ENCODE results near the gene TMEM242. TPM values are rescaled to one million over a fixed set of nuclear protein-coding genes. Genes with fewer than 3 reads are reported as not detected.
A peak's percentile ranks its signal among the peaks of the same experiment; 100 is the strongest.

TMEM242 gene
- polyA plus RNA-seq, 1 of the 3 experiments (the other 2 are of a cell fraction), result 7.4 TPM

DNA sequence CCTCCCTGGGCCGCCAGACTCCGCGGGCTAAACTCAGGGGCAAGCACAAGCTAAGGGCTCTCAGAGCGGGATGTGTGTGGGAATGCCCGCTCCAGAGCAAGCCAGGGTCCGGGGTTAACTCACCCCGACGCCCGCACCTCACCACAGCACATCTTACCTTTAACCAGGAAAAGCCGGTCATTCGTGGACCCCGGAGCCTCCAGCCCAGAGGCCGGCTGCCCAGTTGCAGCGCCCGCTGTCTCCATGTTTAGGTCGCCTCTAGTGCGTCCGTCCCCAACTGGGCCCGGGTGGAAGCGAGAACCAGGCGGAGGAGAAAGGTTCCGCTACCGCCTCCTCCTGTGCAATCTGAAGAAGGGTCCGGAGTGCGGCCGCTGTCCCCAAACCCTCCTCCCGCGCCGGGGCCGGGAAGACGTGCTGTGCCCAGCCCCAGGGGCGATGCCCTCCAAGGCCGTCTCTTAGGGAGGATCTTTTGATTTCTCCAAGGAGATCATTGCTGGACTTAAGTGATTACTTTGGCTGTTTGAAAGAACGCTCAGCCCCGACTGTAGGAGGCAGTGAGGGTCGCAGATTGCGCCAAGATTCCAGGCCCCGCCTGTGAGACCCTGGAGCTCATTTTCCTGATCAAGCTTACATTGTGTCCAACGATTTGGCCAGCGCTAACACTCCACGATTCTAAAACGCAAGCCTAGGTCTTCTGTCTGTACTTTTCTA lies at the start of gene TMEM242 (continued):
- TF ChIP-seq MXI1 (IDR thresholded peaks at IDR 0.05; ENCODE audit: low read depth, low read length) (no peak), RXRA (IDR thresholded peaks at IDR 0.05; ENCODE audit: borderline replicate concordance, low read depth) (no peak), RAD21 (IDR thresholded peaks at IDR 0.05; ENCODE audit: low read length) (no peak; the same call in 1 of the 2 replicates), EP300 (IDR thresholded peaks at IDR 0.05; ENCODE audit: borderline replicate concordance in 1 of 2, low read depth in 1 of 2, low read length in 1 of 2) (peak in 1 of 2 experiments; percentile 66; a peak in 1 of 4 replicates), YY1 (IDR thresholded peaks at IDR 0.05; ENCODE audit: low read depth) (peak; percentile 91), SMC3 (IDR thresholded peaks at IDR 0.05; ENCODE audit: low read depth, low read length) (0 out of 2 replicates have a peak, but pooled peaks have one; percentile 0), TCF12 (IDR thresholded peaks at IDR 0.05) (no peak; the same call in 1 of the 2 replicates), TEAD4 (IDR thresholded peaks at IDR 0.05; ENCODE audit: borderline replicate concordance, insufficient read depth) (0 out of 2 replicates have a peak, but pooled peaks have one; percentile 53), RFX5 (IDR thresholded peaks at IDR 0.05; ENCODE audit: low read length) (no peak), FOXM1 (IDR thresholded peaks at IDR 0.05; ENCODE audit: low read depth) (no peak), CHD2 (IDR thresholded peaks at IDR 0.05; ENCODE audit: low read length, partially characterized antibody) (peak; percentile 84)
- TF ChIP-seq, protein P1, sequence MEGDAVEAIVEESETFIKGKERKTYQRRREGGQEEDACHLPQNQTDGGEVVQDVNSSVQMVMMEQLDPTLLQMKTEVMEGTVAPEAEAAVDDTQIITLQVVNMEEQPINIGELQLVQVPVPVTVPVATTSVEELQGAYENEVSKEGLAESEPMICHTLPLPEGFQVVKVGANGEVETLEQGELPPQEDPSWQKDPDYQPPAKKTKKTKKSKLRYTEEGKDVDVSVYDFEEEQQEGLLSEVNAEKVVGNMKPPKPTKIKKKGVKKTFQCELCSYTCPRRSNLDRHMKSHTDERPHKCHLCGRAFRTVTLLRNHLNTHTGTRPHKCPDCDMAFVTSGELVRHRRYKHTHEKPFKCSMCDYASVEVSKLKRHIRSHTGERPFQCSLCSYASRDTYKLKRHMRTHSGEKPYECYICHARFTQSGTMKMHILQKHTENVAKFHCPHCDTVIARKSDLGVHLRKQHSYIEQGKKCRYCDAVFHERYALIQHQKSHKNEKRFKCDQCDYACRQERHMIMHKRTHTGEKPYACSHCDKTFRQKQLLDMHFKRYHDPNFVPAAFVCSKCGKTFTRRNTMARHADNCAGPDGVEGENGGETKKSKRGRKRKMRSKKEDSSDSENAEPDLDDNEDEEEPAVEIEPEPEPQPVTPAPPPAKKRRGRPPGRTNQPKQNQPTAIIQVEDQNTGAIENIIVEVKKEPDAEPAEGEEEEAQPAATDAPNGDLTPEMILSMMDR (IDR thresholded peaks at IDR 0.05), result no peak

DNA sequence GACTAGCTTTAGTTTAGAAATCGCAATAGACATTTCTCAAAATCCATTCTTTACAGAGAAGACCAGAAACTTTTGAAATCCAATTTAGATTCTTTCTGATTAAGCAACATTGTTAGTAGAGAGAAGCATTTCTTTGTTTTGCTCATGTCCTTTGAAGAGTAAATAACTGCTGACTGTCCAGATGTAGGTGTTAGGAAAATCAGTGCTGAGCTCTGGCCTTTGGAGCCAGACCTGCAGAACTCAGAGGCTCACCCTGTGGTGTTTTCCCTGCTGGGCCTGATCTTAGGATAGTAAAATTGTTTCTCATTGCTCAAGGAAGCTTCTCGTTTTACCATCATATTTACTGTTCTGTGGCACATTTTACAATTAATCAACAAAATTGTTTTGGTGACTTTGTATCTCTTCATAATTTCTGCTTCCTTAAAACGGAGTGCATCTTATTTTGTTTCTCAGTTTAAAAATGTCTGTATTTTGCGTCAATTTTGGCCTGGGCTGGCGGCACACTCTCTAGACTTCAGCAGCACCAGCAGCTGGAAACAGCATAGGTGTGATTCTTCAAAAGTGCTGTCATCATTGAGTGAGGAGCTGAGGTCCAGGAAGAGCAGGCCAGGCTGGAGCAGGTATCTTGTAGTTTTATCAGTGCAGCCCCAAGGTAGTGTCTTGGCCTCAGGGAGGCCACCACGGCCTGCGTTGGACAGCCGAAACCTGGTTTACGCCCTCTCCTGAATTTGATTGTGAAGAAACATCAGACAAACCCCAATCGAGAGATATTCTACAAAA lies 49.4 kb upstream of the TMEM242 start:
- TF ChIP-seq GATA2 (CRISPR knock-in tag; IDR thresholded peaks at IDR 0.05) (no peak), FOXM1 (IDR thresholded peaks at IDR 0.05; ENCODE audit: low read depth) (no peak)
- TF ChIP-seq, protein P1 (IDR thresholded peaks at IDR 0.05), result no peak
- H3K9me2 ChIP-seq, result no peaks in the 10 kb centered on the region
- H3F3A ChIP-seq (replicated peaks; ENCODE audit: insufficient read depth), result no peaks in the 10 kb centered on the region

More for the DNA sequence above, 49.4 kb upstream of the TMEM242 start:
- no peaks in the 10 kb centered on the region for H3K36me3 ChIP-seq (replicated peaks in 1 of 2; ENCODE audit: control insufficient read depth in 1 of 2, insufficient read depth in 2 of 2, low read length in 1 of 2)
- no peaks in the 10 kb centered on the region for H4K20me1 ChIP-seq (ENCODE audit: insufficient read depth)
- H3K27me3 ChIP-seq (ENCODE audit: insufficient read depth), result no peaks in the 10 kb centered on the region
- H3K27ac ChIP-seq (ENCODE audit: low read depth in 2 of 2, low read length in 1 of 2), result no peak overlapping the region
- no peak overlapping the region for H3K9ac ChIP-seq
- H3K4me2 ChIP-seq, result no peak overlapping the region
- H2AFZ ChIP-seq (ENCODE audit: low read depth), result no peak overlapping the region
- no peaks in the 10 kb centered on the region for H3K79me2 ChIP-seq (ENCODE audit: insufficient read depth)
- H3K4me1 ChIP-seq (ENCODE audit: control insufficient read depth in 1 of 2, insufficient read depth in 2 of 2, low read depth in 1 of 2, low read length in 1 of 2), result no peaks in the 10 kb centered on the region
- POLR2A ChIA-PET, result no interaction called here
- 87% methylated on average over 10 of the region's 10 CpGs for WGBS (ENCODE audit: low lambda C conversion rate)
- H3K4me3 ChIP-seq (ENCODE audit: low read depth in 2 of 2, low read length in 1 of 2), result no peak overlapping the region
- CTCF ChIA-PET, result no interaction called here
- DNase-seq, result no peak
- H3K9me3 ChIP-seq, result no peaks in the 10 kb centered on the region
